HepG2 (cell line): Measurements from ENCODE around the gene STX1B. TPM values are rescaled to one million over a fixed set of nuclear protein-coding genes. Genes with fewer than 3 reads are reported as not detected.

ENCODE experiments used
- ATAC-seq: fragments of 200-7000 bp; cut with Tn5 transposase; 3 replicates; pipeline ENCODE4 v1.9.1; 2020; ENCODE audit warnings: mild to moderate bottlenecking, moderate library complexity
- BruUV-seq: library from RNA; stranded (reverse); fragments of 400-500 nt; replicated peaks from 2 replicates; lab custom pipeline; 2021; lab: Mats Ljungman, UMichigan
- CTCF ChIA-PET: fragments of 300-600 bp; formaldehyde crosslinking; extraction: SDS; loops from one replicate; lab custom pipeline; 2021; ENCODE audit warnings: low total read pairs, inconsistent platforms, low intra/inter-chr PET ratio; lab: Yijun Ruan, JAX
- POLR2A ChIA-PET: fragments of 350-600 bp; sonication (Branson Sonifier 250); formaldehyde crosslinking; loops from one replicate; lab custom pipeline; 2020; ENCODE audit warnings: antibody characterized with exemption, inconsistent platforms; lab: Yijun Ruan, JAX
- DNase-seq: peaks from one replicate; pipeline ENCODE4 v3.0.0-alpha.2; 2015; ENCODE audit warnings: low spot score
- FAIRE-seq: peaks from 3 replicates; lab custom pipeline; 2011; peaks lifted over from hg19 to GRCh38; lab: Jason Lieb, UNC
- H2AFZ ChIP-seq: one replicate; pipeline ENCODE4 v1.6.1; 2011; ENCODE audit warnings: low read length, inconsistent platforms
- H3K27ac ChIP-seq: fragments of 300-600 bp; 3 replicates; pipeline ENCODE4 v1.8.0; 2011; ENCODE audit warnings: mixed run types, mild to moderate bottlenecking, mixed read lengths, low read length, inconsistent platforms; ENCODE audit not compliant: insufficient read depth; ENCODE audit errors: extremely low read length
- H3K27me3 ChIP-seq, 2 experiments: fragments of 200-600 bp in 1 of 2; 2 replicates in 1 of 2; 3 replicates in 1 of 2; pipeline versions ENCODE4 v1.6.0 to v1.8.0; 2011; ENCODE audit warnings: low read length in 2 of 2, mild to moderate bottlenecking in 2 of 2, moderate library complexity in 2 of 2, inconsistent platforms in 1 of 2; ENCODE audit not compliant: insufficient read depth in 2 of 2, control insufficient read depth in 1 of 2
- H3K36me3 ChIP-seq, 2 experiments: fragments of 200-600 bp in 1 of 2; replicated peaks in 1 of 2; 2 replicates in 1 of 2; 3 replicates in 1 of 2; pipeline versions ENCODE4 v1.5.1 to v1.8.0; 2011; ENCODE audit warnings: low read length in 2 of 2, inconsistent platforms in 1 of 2; ENCODE audit not compliant: insufficient read depth in 2 of 2, control insufficient read depth in 1 of 2
- H3K4me1 ChIP-seq: 2 replicates; pipeline ENCODE4 v1.5.1; 2012; ENCODE audit warnings: low read length, inconsistent platforms; ENCODE audit not compliant: insufficient read depth
- H3K4me2 ChIP-seq: 2 replicates; pipeline ENCODE4 v1.6.0; 2011; ENCODE audit warnings: low read depth, low read length, inconsistent platforms
- H3K4me3 ChIP-seq, 3 experiments: fragments of 200-600 bp in 1 of 3; sonication (generic), shearing (Covaris generic) in 1 of 3; replicated peaks in 1 of 3; 2 replicates each; pipeline ENCODE4 v1.5.1; 2011 to 2016; ENCODE audit warnings: low read length in 3 of 3, inconsistent platforms in 2 of 3, low read depth in 2 of 3, mild to moderate bottlenecking in 2 of 3, control low read depth in 1 of 3, mixed read lengths in 1 of 3; ENCODE audit not compliant: insufficient read depth in 1 of 3
- H3K79me2 ChIP-seq: one replicate; pipeline ENCODE4 v1.6.1; 2011; ENCODE audit warnings: low read length, inconsistent platforms; ENCODE audit not compliant: insufficient read depth
- H3K9ac ChIP-seq: 2 replicates; pipeline ENCODE4 v1.6.0; 2011; ENCODE audit warnings: mild to moderate bottlenecking, low read depth, low read length, inconsistent platforms; ENCODE audit not compliant: insufficient read depth
- H3K9me3 ChIP-seq: 2 replicates; pipeline ENCODE4 v1.5.1; 2012; ENCODE audit warnings: mild to moderate bottlenecking, low read length
- H4K20me1 ChIP-seq: 2 replicates; pipeline ENCODE4 v1.6.0; 2011; ENCODE audit warnings: inconsistent platforms, mild to moderate bottlenecking, low read length, moderate library complexity; ENCODE audit not compliant: insufficient read depth
- CHD2 ChIP-seq: IDR thresholded peaks from 2 replicates; pipeline ENCODE4 v1.6.1; 2011; ENCODE audit warnings: low read depth, low read length, improper control_type of control experiment
- FOSL2 ChIP-seq: sonication (generic); formaldehyde crosslinking; IDR thresholded peaks from 2 replicates; pipeline ENCODE4 v1.4.0; 2020; ENCODE audit warnings: missing genetic modification reagents
- HNRNPH1 ChIP-seq: fragments of 200-400 bp; formaldehyde crosslinking; optimal IDR thresholded peaks from 2 replicates; pipeline ENCODE3; 2017; ENCODE audit warnings: mild to moderate bottlenecking, low read depth, low read length
- NFE2L2 ChIP-seq: fragments of 150-350 bp; IDR thresholded peaks from 2 replicates; pipeline ENCODE4 v1.6.1; 2014; ENCODE audit warnings: low read length
- NR2F6 ChIP-seq, 2 experiments: IDR thresholded peaks; 2 replicates each; pipeline ENCODE4 v1.6.1; 2016; ENCODE audit warnings: antibody characterized with exemption in 1 of 2, mild to moderate bottlenecking in 1 of 2
- PAWR ChIP-seq: sonication (generic); formaldehyde crosslinking; IDR thresholded peaks from 2 replicates; pipeline ENCODE4 v1.4.0; 2020; ENCODE audit warnings: missing genetic modification reagents, mild to moderate bottlenecking, borderline replicate concordance
- RELA ChIP-seq: sonication (generic); formaldehyde crosslinking; IDR thresholded peaks from 2 replicates; pipeline ENCODE4 v1.4.0; 2020; ENCODE audit warnings: missing genetic modification reagents
- RNF2 ChIP-seq: fragments of 450-650 bp; conservative IDR thresholded peaks from 2 replicates; pipeline ENCODE4 v1.6.1; 2016; ENCODE audit warnings: low read depth
- SIN3A ChIP-seq: IDR thresholded peaks from 2 replicates; pipeline ENCODE4 v1.6.1; 2011; ENCODE audit warnings: low read depth, mild to moderate bottlenecking, control low read depth, low read length, borderline replicate concordance
- TOE1 ChIP-seq: sonication (generic); formaldehyde crosslinking; IDR thresholded peaks from 2 replicates; pipeline ENCODE4 v1.4.0; 2020; ENCODE audit warnings: mild to moderate bottlenecking, missing genetic modification reagents
- U2AF2 ChIP-seq: fragments of 200-400 bp; formaldehyde crosslinking; IDR thresholded peaks from 2 replicates; pipeline ENCODE4 v1.6.1; 2017; ENCODE audit warnings: low read depth, mild to moderate bottlenecking, low read length
- ZFP1 ChIP-seq: IDR thresholded peaks from 2 replicates; pipeline ENCODE4 v1.6.1; 2016
- ZNF121 ChIP-seq: sonication (generic); formaldehyde crosslinking; IDR thresholded peaks from 2 replicates; pipeline ENCODE4 v1.5.0; 2020; ENCODE audit warnings: mild to moderate bottlenecking, missing genetic modification reagents
- ZNF224 ChIP-seq: sonication (generic); formaldehyde crosslinking; IDR thresholded peaks from 2 replicates; pipeline ENCODE4 v1.5.0; 2020; ENCODE audit warnings: mild to moderate bottlenecking, missing genetic modification reagents
- ZNF263 ChIP-seq: sonication (generic); formaldehyde crosslinking; IDR thresholded peaks from 2 replicates; pipeline ENCODE4 v1.4.0; 2020; ENCODE audit warnings: missing genetic modification reagents
- ZNF549 ChIP-seq: sonication (generic); formaldehyde crosslinking; IDR thresholded peaks from 2 replicates; pipeline ENCODE4 v1.5.0; 2020; ENCODE audit warnings: missing genetic modification reagents
- ZNF616 ChIP-seq: sonication (generic); formaldehyde crosslinking; IDR thresholded peaks from 2 replicates; pipeline ENCODE4 v1.5.0; 2020; ENCODE audit warnings: low read depth, mild to moderate bottlenecking, missing genetic modification reagents
- WGBS: methylation state at CpG from one replicate; pipeline ENCODE4 v1.1.6; 2017; ENCODE audit warnings: low lambda C conversion rate; 5-methylcytosine and 5-hydroxymethylcytosine counted together
- in situ Hi-C: cut with HindIII; loops from 2 replicates; pipeline ENCODE4 v1.10.0; 2017; ENCODE audit warnings: low pct_unique_long_range_greater_than_20kb; ENCODE audit not compliant: extremely low pct_ligation_motif_present
- intact Hi-C: fragments of 100-400 bp; cut with micrococcal nuclease; formaldehyde crosslinking; loops from one replicate; pipeline ENCODE4 v1.10.0; 2022; ENCODE audit not compliant: unreplicated experiment
- polyA plus RNA-seq, 8 experiments: library from polyadenylated mRNA; depleted of rRNA in 3 of 8; stranded (reverse) in 7 of 8; unstranded in 1 of 8; fragments of >200 nt; fragmentation: Illumina TruSeq in 4 of 8; extraction: Trizol in 4 of 8; gene quantifications; 2 replicates each; pipeline versions ENCODE4 v1.2.1 to v1.2.3, GENCODE V29; 2011 to 2016; ENCODE audit warnings: low read depth in 4 of 8, missing spikeins in 1 of 8, mixed read lengths in 1 of 8; ENCODE audit not compliant: insufficient read depth in 1 of 8
- total RNA-seq, 5 experiments: library from RNA; depleted of rRNA; stranded (reverse); fragments of >200 nt; fragmentation: Illumina TruSeq; extraction: Trizol; gene quantifications; 2 replicates each; pipeline ENCODE4 v1.2.3, GENCODE V29; 2016; ENCODE audit warnings: low read depth in 1 of 5
- TF ChIP-seq, protein P1 (sequence below): sonication (generic); formaldehyde crosslinking; IDR thresholded peaks from 2 replicates; pipeline ENCODE4 v1.4.0; 2020; ENCODE audit warnings: mild to moderate bottlenecking, missing genetic modification reagents

The STX1B gene
- total and polyA plus RNA-seq, 2 of the 13 experiments (the other 11 are each of a cell fraction or from before 2014, with no cell fraction given), result 2.1 to 3.0 TPM

DNA sequence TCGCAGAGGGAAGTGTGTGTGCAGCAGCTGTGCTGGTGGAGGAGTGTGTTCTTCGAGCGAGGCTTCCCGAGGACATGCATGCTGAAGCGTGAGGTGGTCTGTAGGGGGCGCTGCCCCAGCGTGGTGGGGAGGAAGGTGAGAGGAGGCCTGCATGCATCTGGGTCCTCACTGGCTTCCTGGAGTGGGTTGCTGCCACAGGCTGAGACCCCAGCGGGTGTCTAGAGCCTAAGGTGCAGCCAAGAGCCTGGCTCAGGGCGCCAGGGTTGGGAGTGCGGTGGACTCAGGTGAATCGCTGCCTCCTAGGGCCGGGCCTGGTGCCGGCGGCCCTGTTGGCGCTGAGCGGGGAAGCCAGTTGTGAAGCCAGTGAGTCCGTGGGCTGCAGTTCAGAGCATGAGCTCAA, 32.9 kb downstream of the STX1B start (continued):
- TF ChIP-seq U2AF2 (no peak), ZNF263 (peak; percentile 54; the same call in 1 of the 2 replicates), FOSL2 (CRISPR knock-in tag) (no peak), ZNF616 (no peak)

DNA sequence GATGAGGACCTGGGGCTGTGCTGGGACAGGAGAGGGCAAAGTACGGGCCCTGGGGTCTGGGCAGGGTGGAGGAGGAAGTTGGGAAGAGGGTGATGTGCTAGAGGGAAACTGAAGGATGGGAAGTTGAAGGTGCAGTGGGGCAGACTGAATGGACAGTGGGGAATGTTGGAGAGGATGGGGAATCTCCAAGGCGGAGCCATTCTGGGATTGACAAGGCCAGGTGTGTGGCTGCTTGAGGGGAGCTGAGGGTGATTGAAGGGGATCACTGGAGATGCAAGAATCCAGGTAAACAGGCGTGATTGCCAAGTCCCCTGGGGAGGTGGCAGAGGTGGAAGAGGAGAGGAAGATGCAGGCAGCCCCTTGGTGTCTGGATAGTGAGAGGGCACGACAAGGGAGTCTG, 34.0 kb downstream of the STX1B start:
- ChIA-PET CTCF (no interaction called here), POLR2A (interaction anchor here (1.7 kb wide), 1 partner anchor 8 kb away, joined by 8 read pairs; the partner anchor contains the start of gene HSD3B7)
- WGBS, result 99% methylated on average over 4 of the region's 4 CpGs
- no peaks in the 10 kb centered on the region; the same call in 1 of the 2 replicates for H4K20me1 ChIP-seq
- no peak overlapping the region for H3K9ac ChIP-seq
- no peak for ATAC-seq
- peaks cover 52 to 86% of the 10 kb centered on the region in 2 experiments for H3K36me3 ChIP-seq
- H2AFZ ChIP-seq, result no peak overlapping the region
- H3K4me1 ChIP-seq, result no peaks in the 10 kb centered on the region
- in situ Hi-C loops (loop anchor here (25.0 kb wide), 1 partner anchor 736 kb away; a partner anchor contains a TSS), intact Hi-C loops (no loop called here)
- H3K27ac ChIP-seq, result no peak overlapping the region
- TF ChIP-seq ZNF224 (CRISPR knock-in tag), result no peak
- no peak for TF ChIP-seq TOE1 (CRISPR knock-in tag)
- no peak for TF ChIP-seq ZNF121 (CRISPR knock-in tag)
- TF ChIP-seq, protein P1, sequence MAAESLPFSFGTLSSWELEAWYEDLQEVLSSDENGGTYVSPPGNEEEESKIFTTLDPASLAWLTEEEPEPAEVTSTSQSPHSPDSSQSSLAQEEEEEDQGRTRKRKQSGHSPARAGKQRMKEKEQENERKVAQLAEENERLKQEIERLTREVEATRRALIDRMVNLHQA (CRISPR knock-in tag), result no peak
- no peak for TF ChIP-seq RNF2
- no peak for TF ChIP-seq PAWR (CRISPR knock-in tag)
- TF ChIP-seq ZNF549, result no peak
- TF ChIP-seq RELA (CRISPR knock-in tag), result no peak
- TF ChIP-seq NR2F6 (IDR thresholded peaks at IDR 0.05), result no peak
- no peak for TF ChIP-seq NR2F6 (CRISPR knock-in tag; IDR thresholded peaks at IDR 0.05)
- TF ChIP-seq ZFP1 (CRISPR knock-in tag), result no peak
- no peak for TF ChIP-seq HNRNPH1
- TF ChIP-seq CHD2, result no peak
- no peak for TF ChIP-seq SIN3A
- no peak for TF ChIP-seq NFE2L2
- H3K27me3 ChIP-seq, result no peaks in the 10 kb centered on the region
- DNase-seq, result no peak
- no peaks in the 10 kb centered on the region for H3K79me2 ChIP-seq
- no peak overlapping the region for H3K4me2 ChIP-seq
- H3K4me3 ChIP-seq, result no peak overlapping the region
- no peaks in the 10 kb centered on the region for H3K9me3 ChIP-seq
- FAIRE-seq, result no peak
- no TSS peak for BruUV-seq
